Vagina (tissue), 2 donors: Measurements from ENCODE around the gene LKAAEAR1. TPM values are rescaled to one million over a fixed set of nuclear protein-coding genes. Genes with fewer than 3 reads are reported as not detected.
A peak's percentile ranks its signal among the peaks of the same experiment; 100 is the strongest.

Experiments
- DNase-seq, 2 donors: peaks; one replicate each; pipeline ENCODE4 v3.0.0-alpha.2; 2017; ENCODE audit errors: extremely low spot score in 2 of 2
- H3K27ac ChIP-seq: fragments of 200-600 bp; sonication (generic); one replicate; pipeline ENCODE4 v1.5.1; 2019
- H3K27me3 ChIP-seq: fragments of 200-600 bp; sonication (generic); one replicate; pipeline ENCODE4 v1.5.1; 2019
- H3K36me3 ChIP-seq, 2 donors: fragments of 200-600 bp; sonication (generic); one replicate each; pipeline ENCODE4 v1.5.1; 2017 to 2019
- H3K4me1 ChIP-seq: fragments of 200-600 bp; sonication (generic); one replicate; pipeline ENCODE4 v1.5.1; 2019
- H3K4me3 ChIP-seq, 2 donors: fragments of 200-600 bp; sonication (generic); 1 replicate in 1 of 2; 2 replicates in 1 of 2; pipeline ENCODE4 v1.5.1; 2016 to 2019
- H3K9me3 ChIP-seq: fragments of 200-600 bp; sonication (generic); one replicate; pipeline ENCODE4 v1.5.1; 2019
- POLR2A ChIP-seq, 2 donors: fragments of 450-650 bp; IDR thresholded peaks; one replicate each; pipeline ENCODE4 v1.6.1; 2017; ENCODE audit warnings: antibody characterized with exemption in 2 of 2, mild to moderate bottlenecking in 2 of 2, moderate library complexity in 2 of 2
- POLR2AphosphoS5 ChIP-seq, 2 donors: sonication (generic); formaldehyde crosslinking; IDR thresholded peaks; one replicate each; pipeline ENCODE4 v1.9.0; 2017; ENCODE audit warnings: antibody characterized with exemption in 2 of 2, mild to moderate bottlenecking in 2 of 2, low read depth in 1 of 2; ENCODE audit not compliant: insufficient read depth in 1 of 2
- intact Hi-C: fragments of 100-400 bp; cut with DNase I; formaldehyde crosslinking; loops from one replicate; pipeline ENCODE4 v1.15.1; 2023
- total RNA-seq: library from RNA; depleted of rRNA; stranded (reverse); fragments of >200 nt; gene quantifications from one replicate; pipeline ENCODE4 v1.2.3, GENCODE V29; 2016
- TF ChIP-seq, protein P1 (sequence below), 3 experiments: fragments of 450-650 bp in 2 of 3; fragments of 200-600 bp in 1 of 3; sonication (generic) in 1 of 3; IDR thresholded peaks; one replicate each; pipeline ENCODE4 v1.5.1; 2017 to 2019; ENCODE audit warnings: antibody characterized with exemption in 3 of 3, mild to moderate bottlenecking in 2 of 3, moderate library complexity in 2 of 3

The LKAAEAR1 gene
- total RNA-seq, 1 donor from 2014 or later = not detected

- H3K27me3 ChIP-seq = no peaks in the 10 kb centered on the region
- intact Hi-C loops = no loop called here
Measured at GRCh38 chr20:64062276-64062595, 22.0 kb downstream of the LKAAEAR1 start.

GRCh38 chr20:64058536-64058935 is 25.7 kb downstream of the LKAAEAR1 start:
- TF ChIP-seq POLR2A (IDR thresholded peaks at IDR 0.05) (no peak), POLR2AphosphoS5 (IDR thresholded peaks at IDR 0.05; ENCODE audit: insufficient read depth in 1 of 2, low read depth in 1 of 2) (no peak)
- TF ChIP-seq, protein P1, sequence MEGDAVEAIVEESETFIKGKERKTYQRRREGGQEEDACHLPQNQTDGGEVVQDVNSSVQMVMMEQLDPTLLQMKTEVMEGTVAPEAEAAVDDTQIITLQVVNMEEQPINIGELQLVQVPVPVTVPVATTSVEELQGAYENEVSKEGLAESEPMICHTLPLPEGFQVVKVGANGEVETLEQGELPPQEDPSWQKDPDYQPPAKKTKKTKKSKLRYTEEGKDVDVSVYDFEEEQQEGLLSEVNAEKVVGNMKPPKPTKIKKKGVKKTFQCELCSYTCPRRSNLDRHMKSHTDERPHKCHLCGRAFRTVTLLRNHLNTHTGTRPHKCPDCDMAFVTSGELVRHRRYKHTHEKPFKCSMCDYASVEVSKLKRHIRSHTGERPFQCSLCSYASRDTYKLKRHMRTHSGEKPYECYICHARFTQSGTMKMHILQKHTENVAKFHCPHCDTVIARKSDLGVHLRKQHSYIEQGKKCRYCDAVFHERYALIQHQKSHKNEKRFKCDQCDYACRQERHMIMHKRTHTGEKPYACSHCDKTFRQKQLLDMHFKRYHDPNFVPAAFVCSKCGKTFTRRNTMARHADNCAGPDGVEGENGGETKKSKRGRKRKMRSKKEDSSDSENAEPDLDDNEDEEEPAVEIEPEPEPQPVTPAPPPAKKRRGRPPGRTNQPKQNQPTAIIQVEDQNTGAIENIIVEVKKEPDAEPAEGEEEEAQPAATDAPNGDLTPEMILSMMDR (IDR thresholded peaks at IDR 0.05) = no peak
- no peak overlapping the region for H3K27ac ChIP-seq
- intact Hi-C loops = no loop called here
- H3K4me3 ChIP-seq = no peak overlapping the region
- H3K27me3 ChIP-seq = no peaks in the 10 kb centered on the region
- H3K36me3 ChIP-seq = no peaks in the 10 kb centered on the region
- H3K9me3 ChIP-seq = no peaks in the 10 kb centered on the region
- peaks cover 28% of the 10 kb centered on the region for H3K4me1 ChIP-seq
- no peak for DNase-seq

More at GRCh38 chr20:64062276-64062595, 22.0 kb downstream of the LKAAEAR1 start:
- H3K27ac ChIP-seq = peak overlapping the region; percentile 82
- TF ChIP-seq POLR2A (IDR thresholded peaks at IDR 0.05) = no peak
- TF ChIP-seq POLR2AphosphoS5 (IDR thresholded peaks at IDR 0.05; ENCODE audit: insufficient read depth in 1 of 2, low read depth in 1 of 2) = no peak
- TF ChIP-seq, protein P1 (IDR thresholded peaks at IDR 0.05) = no peak
- H3K4me1 ChIP-seq = peaks cover 33% of the 10 kb centered on the region
- H3K36me3 ChIP-seq = no peaks in the 10 kb centered on the region
- DNase-seq = no peak
- no peaks in the 10 kb centered on the region for H3K9me3 ChIP-seq
- peak overlapping the region; percentile 82 for H3K4me3 ChIP-seq

GRCh38 chr20:64057628-64058498 is 26.3 kb downstream of the LKAAEAR1 start:
- H3K27me3 ChIP-seq = no peaks in the 10 kb centered on the region
- intact Hi-C loops = no loop called here
- no peak overlapping the region for H3K27ac ChIP-seq
- DNase-seq = no peak
- H3K9me3 ChIP-seq = no peaks in the 10 kb centered on the region
- TF ChIP-seq POLR2A (IDR thresholded peaks at IDR 0.05) (no peak), POLR2AphosphoS5 (IDR thresholded peaks at IDR 0.05; ENCODE audit: insufficient read depth in 1 of 2, low read depth in 1 of 2) (no peak)
- TF ChIP-seq, protein P1 (IDR thresholded peaks at IDR 0.05) = peak; percentile 39 to 64 (median 58)
- H3K4me1 ChIP-seq = peaks cover 33% of the 10 kb centered on the region
- no peaks in the 10 kb centered on the region for H3K36me3 ChIP-seq
- peak overlapping the region in 1 of 2 donors; percentile 3 for H3K4me3 ChIP-seq

DNA sequence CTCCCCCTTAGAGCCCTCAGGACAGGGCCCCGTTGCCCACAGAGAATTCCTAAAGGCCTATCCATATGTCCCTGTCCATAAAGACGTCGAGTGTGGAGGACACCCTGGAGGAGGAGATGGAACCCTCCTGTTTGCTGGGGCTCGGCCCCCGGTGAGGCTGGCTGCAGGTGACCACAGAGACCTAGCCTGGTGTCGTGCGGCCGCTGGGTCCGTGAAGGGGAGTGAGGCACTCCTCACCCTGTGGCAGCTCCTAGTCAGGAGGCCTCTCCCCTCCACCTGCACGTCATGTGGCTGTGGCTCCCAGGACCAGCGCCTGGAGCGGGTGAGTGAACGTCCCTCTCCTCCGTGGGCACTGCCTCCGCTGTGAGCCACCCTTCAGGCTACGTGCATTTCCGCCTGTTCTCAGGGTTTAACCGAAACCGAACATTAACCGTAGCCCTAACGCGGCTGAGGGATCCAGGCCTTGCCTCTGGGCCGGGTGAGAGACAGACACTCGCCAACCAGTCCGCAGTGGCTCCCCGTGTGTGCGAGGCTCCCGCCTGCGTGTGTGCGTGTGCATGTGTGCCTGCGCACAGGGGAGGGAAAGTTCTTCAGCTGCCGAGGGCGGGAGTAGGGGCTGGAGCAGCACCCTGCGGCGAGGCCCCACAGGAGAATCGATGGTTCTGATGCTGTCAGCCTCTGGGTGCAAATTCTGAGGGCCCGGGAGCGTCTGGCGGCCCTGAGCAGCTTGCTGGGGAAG is 27.1 kb downstream of the LKAAEAR1 start:
- Histone ChIP-seq H3K27ac (no peak overlapping the region), H3K4me3 (peak overlapping the region in 1 of 2 donors; percentile 3), H3K36me3 (no peaks in the 10 kb centered on the region), H3K27me3 (no peaks in the 10 kb centered on the region), H3K4me1 (peaks cover 28% of the 10 kb centered on the region), H3K9me3 (no peaks in the 10 kb centered on the region)
- no peak for TF ChIP-seq POLR2AphosphoS5 (IDR thresholded peaks at IDR 0.05; ENCODE audit: insufficient read depth in 1 of 2, low read depth in 1 of 2)
- TF ChIP-seq POLR2A (IDR thresholded peaks at IDR 0.05) = no peak
- TF ChIP-seq, protein P1 (IDR thresholded peaks at IDR 0.05) = no peak
- intact Hi-C loops = no loop called here
- no peak for DNase-seq

GRCh38 chr20:64056639-64056888 is 27.6 kb downstream of the LKAAEAR1 start:
- Histone ChIP-seq H3K27me3 (peaks cover 1% of the 10 kb centered on the region), H3K4me3 (no peak overlapping the region), H3K27ac (no peak overlapping the region), H3K9me3 (no peaks in the 10 kb centered on the region), H3K4me1 (peaks cover 28% of the 10 kb centered on the region), H3K36me3 (no peaks in the 10 kb centered on the region)
- intact Hi-C loops = no loop called here
- no peak for DNase-seq
- TF ChIP-seq, protein P1 (IDR thresholded peaks at IDR 0.05) = no peak
- TF ChIP-seq POLR2AphosphoS5 (IDR thresholded peaks at IDR 0.05; ENCODE audit: insufficient read depth in 1 of 2, low read depth in 1 of 2) (no peak), POLR2A (IDR thresholded peaks at IDR 0.05) (no peak)
